HK-2 (cell line): ENCODE results near the gene PROCA1.

Source experiments
- DNase-seq: peaks from one replicate; pipeline ENCODE4 v3.0.0-alpha.2; 2018; ENCODE audit not compliant: unreplicated experiment

The PROCA1 gene

GRCh38 chr17:28711723-28712031 is at the start of gene PROCA1:
Gene PROCA1 (minus strand): TSS chr17:28711888. CDS start chr17:28711660, 228 bp downstream.
- DNase-seq = no peak

- no peak for DNase-seq
These were observed 49.2 kb upstream of the PROCA1 start for GRCh38 chr17:28760601-28761562.

GRCh38 chr17:28759256-28759865 is 47.7 kb upstream of the PROCA1 start:
- DNase-seq = no peak

- DNase-seq = no peak
These were observed 46.9 kb upstream of the PROCA1 start for GRCh38 chr17:28758411-28759121.

DNA sequence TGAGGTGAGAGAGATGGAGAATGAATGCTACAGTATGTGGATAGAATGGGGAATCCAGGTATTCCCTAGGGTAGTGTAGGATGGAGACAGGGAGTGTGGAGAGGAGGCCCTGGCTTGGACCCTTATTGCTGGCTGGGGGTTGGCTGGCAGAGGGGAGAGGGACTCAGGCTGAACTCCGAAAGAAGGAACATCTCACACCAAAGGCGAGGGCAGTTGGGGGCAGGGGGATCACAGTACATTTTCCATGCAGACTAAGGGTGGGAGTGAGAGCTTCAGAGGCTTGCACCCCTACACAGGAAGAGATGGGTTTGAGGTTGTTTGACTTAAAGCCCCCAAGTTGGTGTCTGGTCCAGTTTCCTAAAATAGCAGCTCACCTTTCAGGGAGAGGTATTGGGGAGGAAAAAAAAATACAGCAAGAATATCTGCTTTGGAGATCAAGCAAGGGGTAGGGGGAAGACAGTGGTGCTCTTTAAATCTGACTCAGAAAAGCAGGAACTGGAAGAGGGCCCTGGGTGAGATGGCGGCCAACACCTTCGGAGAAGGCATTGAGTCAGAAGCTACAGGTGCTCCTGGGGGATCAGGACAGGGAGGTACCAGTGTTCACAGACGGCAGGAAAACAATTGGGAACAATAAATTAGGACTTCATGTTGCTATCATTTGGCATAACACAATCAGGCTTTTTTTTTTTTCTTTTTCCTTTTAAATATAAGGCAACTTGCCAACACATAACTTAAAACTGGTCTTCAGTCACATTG is 44.5 kb upstream of the PROCA1 start:
- DNase-seq = no peak

DNA sequence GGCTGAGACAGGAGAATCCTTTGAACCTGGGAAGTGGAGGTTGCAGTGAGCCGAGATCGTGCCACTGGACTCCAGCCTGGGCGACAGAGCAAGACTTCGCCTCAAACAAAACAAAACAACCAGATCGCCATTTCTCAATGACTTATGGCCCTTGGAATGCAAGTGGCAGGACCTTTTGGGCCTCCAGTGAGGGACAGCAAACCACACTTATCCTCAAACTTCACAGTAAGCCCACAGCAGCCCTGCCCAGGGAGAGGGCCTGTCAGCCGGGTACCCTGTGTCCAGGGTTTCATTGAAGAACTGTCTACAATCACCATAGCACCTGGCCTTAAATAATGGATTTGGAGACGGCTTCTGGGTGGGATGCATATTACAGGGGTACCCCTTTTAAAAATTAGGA is 43.8 kb upstream of the PROCA1 start:
- peak; percentile 45 for DNase-seq

GRCh38 chr17:28751600-28752366 is 40.1 kb upstream of the PROCA1 start:
- DNase-seq = no peak

DNA sequence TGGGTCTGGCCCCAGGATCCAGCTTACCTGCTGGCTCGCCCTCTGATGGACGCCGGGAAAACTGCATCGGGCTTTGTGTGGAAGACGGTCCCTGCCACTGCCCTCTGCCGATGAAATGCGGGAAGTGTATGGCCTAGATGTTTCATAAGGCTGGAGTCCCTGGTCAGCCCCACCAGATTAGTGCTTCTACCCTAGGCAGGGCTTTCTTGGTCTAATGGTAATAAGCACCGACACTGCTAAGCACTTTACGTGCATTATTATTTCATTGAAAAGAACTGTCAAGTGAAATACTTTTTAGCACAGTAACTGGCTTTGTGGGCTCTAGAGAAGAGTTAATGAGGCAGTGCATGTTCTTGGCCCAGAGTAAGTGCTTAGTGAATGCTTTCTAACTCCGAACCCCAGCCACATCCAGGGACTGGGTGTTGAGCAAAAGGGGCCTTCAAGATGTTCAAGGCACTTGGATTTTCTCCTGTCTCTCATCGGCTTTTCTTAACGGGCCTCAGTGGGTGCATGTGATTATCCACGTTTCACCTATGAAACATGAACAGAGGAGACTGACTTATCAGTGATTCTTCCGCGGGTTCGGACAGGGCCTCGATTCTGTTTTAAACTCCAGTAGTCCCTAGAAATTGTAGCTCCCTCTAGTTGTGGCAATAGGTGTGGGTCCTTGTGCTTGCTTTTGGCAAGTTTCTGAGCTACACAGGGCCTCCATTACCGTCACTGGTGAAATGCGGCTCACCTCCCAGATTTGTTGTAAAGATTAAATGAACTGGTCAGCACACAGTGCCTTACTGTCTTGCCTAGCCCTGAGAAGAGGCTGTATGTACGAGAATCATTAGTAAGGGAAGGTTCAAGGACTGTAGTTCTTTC is 38.7 kb upstream of the PROCA1 start:
- DNase-seq = peak; percentile 94

DNA sequence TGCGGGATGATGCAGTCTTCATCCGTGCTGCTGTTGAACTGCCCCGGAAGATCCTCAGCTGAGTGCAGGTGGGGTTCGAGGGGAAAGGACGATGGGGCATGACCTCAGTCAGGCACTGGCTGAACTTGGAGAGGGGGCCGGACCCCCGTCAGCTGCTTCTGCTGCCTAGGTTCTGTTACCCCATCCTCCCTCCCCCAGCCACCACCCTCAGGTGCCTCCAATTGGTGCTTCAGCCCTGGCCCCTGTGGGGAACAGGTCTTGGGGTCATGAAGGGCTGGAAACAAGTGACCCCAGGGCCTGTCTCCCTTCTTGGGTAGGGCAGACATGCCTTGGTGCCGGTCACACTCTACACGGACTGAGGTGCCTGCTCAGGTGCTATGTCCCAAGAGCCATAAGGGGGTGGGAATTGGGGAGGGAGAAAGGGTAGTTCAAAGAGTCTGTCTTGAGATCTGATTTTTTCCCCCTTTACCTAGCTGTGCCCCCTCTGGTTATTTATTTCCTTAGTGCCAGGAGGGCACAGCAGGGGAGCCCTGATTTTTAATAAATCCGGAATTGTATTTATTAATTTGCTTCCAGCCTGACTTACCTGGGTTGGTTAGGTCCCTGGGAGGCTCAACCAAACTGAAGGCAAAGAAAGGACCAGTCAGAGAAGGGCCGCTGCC is 38.0 kb upstream of the PROCA1 start:
- no peak for DNase-seq

DNA sequence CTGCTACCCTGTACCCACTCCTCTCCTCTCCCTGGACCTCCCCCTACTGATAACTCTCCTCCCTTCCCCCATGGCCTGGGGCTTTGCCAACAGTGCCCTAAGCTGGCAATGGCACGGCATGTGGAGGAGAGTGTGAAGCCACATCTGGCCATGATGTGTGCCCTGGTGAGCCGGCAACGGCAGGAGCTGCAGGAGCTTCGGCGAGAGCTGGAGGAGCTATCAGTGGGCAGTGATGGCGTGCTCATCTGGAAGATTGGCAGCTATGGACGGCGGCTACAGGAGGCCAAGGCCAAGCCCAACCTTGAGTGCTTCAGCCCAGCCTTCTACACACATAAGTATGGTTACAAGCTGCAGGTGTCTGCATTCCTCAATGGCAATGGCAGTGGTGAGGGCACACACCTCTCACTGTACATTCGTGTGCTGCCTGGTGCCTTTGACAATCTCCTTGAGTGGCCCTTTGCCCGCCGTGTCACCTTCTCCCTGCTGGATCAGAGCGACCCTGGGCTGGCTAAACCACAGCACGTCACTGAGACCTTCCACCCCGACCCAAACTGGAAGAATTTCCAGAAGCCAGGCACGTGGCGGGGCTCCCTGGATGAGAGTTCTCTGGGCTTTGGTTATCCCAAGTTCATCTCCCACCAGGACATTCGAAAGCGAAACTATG is 37.3 kb upstream of the PROCA1 start:
- no peak for DNase-seq

- no peak for DNase-seq
These were observed 36.4 kb upstream of the PROCA1 start for GRCh38 chr17:28747801-28748750.

DNA sequence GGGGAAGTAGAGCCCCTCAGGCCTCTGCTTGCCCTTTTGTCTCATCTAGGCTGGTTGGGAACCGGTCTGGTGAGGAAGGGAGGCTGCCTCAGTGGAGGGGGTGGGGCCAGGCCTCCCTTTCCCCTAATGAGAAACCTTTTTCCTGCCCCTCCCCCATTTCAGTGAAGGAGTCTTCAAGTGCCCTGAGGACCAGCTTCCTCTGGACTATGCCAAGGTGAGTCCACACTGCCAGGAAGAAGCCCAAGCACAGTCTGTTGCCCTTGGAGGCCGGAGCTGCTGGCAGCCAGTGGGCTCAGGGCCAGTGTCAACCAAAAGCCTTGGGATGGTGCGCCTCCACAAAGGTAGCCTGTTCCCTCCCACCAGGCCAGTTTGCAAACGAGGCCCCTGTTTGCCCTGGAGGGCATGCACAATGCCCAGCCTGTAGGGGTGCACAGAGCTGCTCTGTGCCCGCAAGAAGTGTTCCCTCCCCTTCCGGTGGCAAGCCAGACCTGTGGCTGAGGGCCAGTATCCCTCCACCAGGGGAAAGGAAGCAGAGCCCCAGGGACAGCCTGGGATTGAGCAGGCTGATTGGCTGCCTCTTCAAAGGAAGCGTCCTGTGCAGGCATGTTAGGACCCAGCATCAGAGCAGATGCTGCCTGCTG is 35.5 kb upstream of the PROCA1 start:
- DNase-seq = no peak

- DNase-seq = no peak
These were observed 34.9 kb upstream of the PROCA1 start for GRCh38 chr17:28746611-28747050.

DNA sequence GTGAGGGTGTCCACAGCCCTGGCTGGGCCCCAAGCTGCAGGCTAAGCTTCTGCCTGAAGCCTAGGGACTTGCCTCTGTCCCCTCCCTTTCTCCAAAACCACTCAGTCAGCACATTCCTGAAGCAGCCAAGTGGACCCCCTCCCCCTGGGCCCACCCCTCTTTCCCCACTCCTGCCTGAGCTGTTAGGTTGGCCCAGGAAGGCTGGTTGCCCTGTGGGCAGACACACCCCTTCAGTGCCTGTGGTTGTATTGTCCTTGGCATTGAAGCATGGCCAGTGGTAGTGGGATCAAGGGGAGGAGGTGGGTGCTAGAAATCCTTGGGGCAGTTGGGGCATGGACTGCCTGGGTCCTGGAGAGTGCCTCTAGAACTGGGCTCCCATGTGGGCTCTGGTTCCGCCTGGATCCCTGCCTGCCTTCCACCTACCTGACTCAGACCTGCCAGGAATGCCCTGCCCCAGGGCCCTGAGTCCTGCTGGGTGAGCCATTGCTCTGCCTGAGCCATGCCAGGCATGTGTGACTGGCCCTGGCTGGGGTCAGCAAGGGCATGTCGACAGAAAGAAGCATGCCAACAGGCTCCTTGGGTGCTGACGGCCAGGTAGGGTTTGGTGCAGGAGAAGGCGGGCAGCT is 34.2 kb upstream of the PROCA1 start:
- peak; percentile 64 for DNase-seq

GRCh38 chr17:28744972-28745785 is 33.5 kb upstream of the PROCA1 start:
- peak; percentile 64 for DNase-seq
